Measurements from ENCODE around the gene ARMC5.

DNA sequence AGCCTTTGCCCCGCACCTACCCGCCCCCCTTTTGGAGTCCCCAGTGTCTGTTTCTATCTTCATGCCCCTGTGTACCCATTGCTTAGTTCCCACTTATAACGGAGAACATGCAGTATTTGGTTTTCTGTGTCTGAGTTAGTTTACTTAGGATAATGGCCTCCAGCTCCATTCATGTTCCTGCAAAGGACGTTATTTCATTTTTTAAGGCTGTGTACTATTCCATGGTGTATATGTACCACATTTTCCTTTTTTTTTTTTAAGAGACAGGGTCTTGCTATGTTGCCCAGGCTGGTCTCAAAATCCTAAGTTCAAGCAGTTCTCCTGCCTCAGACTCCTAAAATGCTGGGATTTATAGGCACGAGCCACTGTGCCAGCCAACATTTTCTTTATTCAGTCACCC lies 8.6 kb downstream of the ARMC5 start:
- TF ChIP-seq, protein P1, sequence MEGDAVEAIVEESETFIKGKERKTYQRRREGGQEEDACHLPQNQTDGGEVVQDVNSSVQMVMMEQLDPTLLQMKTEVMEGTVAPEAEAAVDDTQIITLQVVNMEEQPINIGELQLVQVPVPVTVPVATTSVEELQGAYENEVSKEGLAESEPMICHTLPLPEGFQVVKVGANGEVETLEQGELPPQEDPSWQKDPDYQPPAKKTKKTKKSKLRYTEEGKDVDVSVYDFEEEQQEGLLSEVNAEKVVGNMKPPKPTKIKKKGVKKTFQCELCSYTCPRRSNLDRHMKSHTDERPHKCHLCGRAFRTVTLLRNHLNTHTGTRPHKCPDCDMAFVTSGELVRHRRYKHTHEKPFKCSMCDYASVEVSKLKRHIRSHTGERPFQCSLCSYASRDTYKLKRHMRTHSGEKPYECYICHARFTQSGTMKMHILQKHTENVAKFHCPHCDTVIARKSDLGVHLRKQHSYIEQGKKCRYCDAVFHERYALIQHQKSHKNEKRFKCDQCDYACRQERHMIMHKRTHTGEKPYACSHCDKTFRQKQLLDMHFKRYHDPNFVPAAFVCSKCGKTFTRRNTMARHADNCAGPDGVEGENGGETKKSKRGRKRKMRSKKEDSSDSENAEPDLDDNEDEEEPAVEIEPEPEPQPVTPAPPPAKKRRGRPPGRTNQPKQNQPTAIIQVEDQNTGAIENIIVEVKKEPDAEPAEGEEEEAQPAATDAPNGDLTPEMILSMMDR (IDR thresholded peaks at IDR 0.05; ENCODE audit: low read depth, low read length, poor library complexity, severe bottlenecking): no peak
- TF ChIP-seq EZH2phosphoT487 (IDR thresholded peaks at IDR 0.05; ENCODE audit: borderline replicate concordance, low read length): no peak
